SIG-M5 treated with dmso at 0.1 percent for 504 hours (cell line): Measurements from ENCODE around the gene GP1BA.
"Not testable (repeated sequence)": the region's sequence is repeated elsewhere in the genome, so short reads cannot be mapped to it uniquely, and the experiment has no call there.

ENCODE experiments used
- DNase-seq: peaks from one replicate; lab custom pipeline; 2025; ENCODE audit not compliant: unreplicated experiment; lab: John Stamatoyannopoulos, UW

Gene GP1BA

GRCh38 chr17:4901108-4901647 lies 30.9 kb upstream of the GP1BA start:
- no peak for DNase-seq

GRCh38 chr17:4901648-4902344 lies 30.3 kb upstream of the GP1BA start:
- DNase-seq, result no peak

GRCh38 chr17:4902540-4902939 lies 29.5 kb upstream of the GP1BA start:
- DNase-seq, result no peak

- DNase-seq, result peak; percentile 49
Measured at GRCh38 chr17:4903051-4903818, 28.8 kb upstream of the GP1BA start, which contains the start of gene CHRNE. Gene CHRNE (minus strand): TSS chr17:4903098. CDS start chr17:4903063, 35 bp downstream.

- not testable (repeated sequence) for DNase-seq
Measured at GRCh38 chr17:4906642-4907041, 25.4 kb upstream of the GP1BA start.

GRCh38 chr17:4908301-4908700 lies 23.8 kb upstream of the GP1BA start:
- DNase-seq, result no peak

- peak; percentile 69 for DNase-seq
Measured at GRCh38 chr17:4908711-4909496, 23.2 kb upstream of the GP1BA start.

GRCh38 chr17:4913994-4914393 lies 18.1 kb upstream of the GP1BA start:
- no peak for DNase-seq

GRCh38 chr17:4914551-4914950 lies 17.5 kb upstream of the GP1BA start:
- DNase-seq, result not testable (repeated sequence)

- DNase-seq, result no peak
Measured at GRCh38 chr17:4919511-4920047, 12.5 kb upstream of the GP1BA start.

GRCh38 chr17:4920351-4921048 lies 11.6 kb upstream of the GP1BA start:
- DNase-seq, result peak; percentile 66

GRCh38 chr17:4921320-4921719 lies 10.8 kb upstream of the GP1BA start:
- no peak for DNase-seq

- DNase-seq, result not testable (repeated sequence)
Measured at GRCh38 chr17:4926577-4927335, 5.3 kb upstream of the GP1BA start.

- no peak for DNase-seq
Measured at GRCh38 chr17:4928881-4929280, 3.2 kb upstream of the GP1BA start.

GRCh38 chr17:4932756-4933155 lies 679 bp downstream of the GP1BA start:
- DNase-seq, result no peak

GRCh38 chr17:4933646-4934045 lies 1.6 kb downstream of the GP1BA start:
- no peak for DNase-seq

GRCh38 chr17:4934173-4934979 lies 2.3 kb downstream of the GP1BA start:
- no peak for DNase-seq

GRCh38 chr17:4935650-4936049 lies 3.6 kb downstream of the GP1BA start:
- DNase-seq, result no peak

- DNase-seq, result no peak
Measured at GRCh38 chr17:4936436-4936835, 4.4 kb downstream of the GP1BA start.
